IPS-15b (cell line): ENCODE results near the gene FBLN1.
"Not testable (repeated sequence)": the region's sequence is repeated elsewhere in the genome, so short reads cannot be mapped to it uniquely, and the experiment has no call there.

Experiments
- H3K27me3 ChIP-seq: one replicate; pipeline ENCODE4 v1.6.1; 2013; ENCODE audit warnings: low read length; ENCODE audit not compliant: control insufficient read depth, insufficient read depth
- H3K36me3 ChIP-seq: one replicate; pipeline ENCODE4 v1.6.1; 2013; ENCODE audit warnings: low read length; ENCODE audit not compliant: control insufficient read depth, insufficient read depth
- H3K4me1 ChIP-seq: one replicate; pipeline ENCODE4 v1.6.1; 2013; ENCODE audit warnings: mild to moderate bottlenecking, low read length; ENCODE audit not compliant: control insufficient read depth, insufficient read depth
- H3K4me3 ChIP-seq: one replicate; pipeline ENCODE4 v1.5.1; 2013; ENCODE audit warnings: low read depth, low read length
- H3K9ac ChIP-seq: one replicate; pipeline ENCODE4 v1.6.1; 2013; ENCODE audit warnings: low read depth, mild to moderate bottlenecking, low read length
- H3K9me3 ChIP-seq: one replicate; pipeline ENCODE4 v1.6.1; 2013; ENCODE audit warnings: mild to moderate bottlenecking, low read length; ENCODE audit not compliant: control insufficient read depth, insufficient read depth

The FBLN1 gene

GRCh38 chr22:45480717-45481116 lies 22.0 kb upstream of the FBLN1 start:
- no peaks in the 10 kb centered on the region for H3K9me3 ChIP-seq
- no peaks in the 10 kb centered on the region for H3K4me1 ChIP-seq
- H3K4me3 ChIP-seq: no peak overlapping the region
- no peaks in the 10 kb centered on the region for H3K36me3 ChIP-seq
- H3K9ac ChIP-seq: no peak overlapping the region
- H3K27me3 ChIP-seq: no peaks in the 10 kb centered on the region

DNA sequence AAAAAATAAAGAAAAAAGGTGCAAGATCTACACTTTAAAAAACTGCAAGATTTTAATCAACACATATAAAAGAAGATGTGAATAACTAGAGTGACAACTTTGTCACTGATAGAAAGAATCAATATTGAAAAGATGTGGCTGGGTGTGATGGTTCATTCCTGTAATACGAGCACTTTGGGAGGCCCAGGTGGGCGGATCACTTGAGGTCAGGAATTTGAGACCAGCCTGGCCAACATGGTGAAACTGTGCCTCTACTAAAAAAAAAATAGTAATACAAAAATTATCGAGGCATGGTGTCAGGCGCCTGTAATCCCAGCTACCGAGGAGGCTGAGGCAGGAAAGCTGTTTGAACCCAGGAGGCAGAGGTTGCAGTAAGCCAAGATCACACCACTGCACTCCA lies 21.0 kb upstream of the FBLN1 start:
- Histone ChIP-seq H3K4me1 (no peaks in the 10 kb centered on the region), H3K27me3 (no peaks in the 10 kb centered on the region), H3K36me3 (no peaks in the 10 kb centered on the region), H3K9me3 (no peaks in the 10 kb centered on the region), H3K4me3 (no peak overlapping the region), H3K9ac (no peak overlapping the region)

GRCh38 chr22:45482169-45482568 lies 20.5 kb upstream of the FBLN1 start:
- Histone ChIP-seq H3K4me3 (no peak overlapping the region), H3K36me3 (no peaks in the 10 kb centered on the region), H3K9me3 (no peaks in the 10 kb centered on the region), H3K9ac (no peak overlapping the region), H3K4me1 (no peaks in the 10 kb centered on the region), H3K27me3 (no peaks in the 10 kb centered on the region)

DNA sequence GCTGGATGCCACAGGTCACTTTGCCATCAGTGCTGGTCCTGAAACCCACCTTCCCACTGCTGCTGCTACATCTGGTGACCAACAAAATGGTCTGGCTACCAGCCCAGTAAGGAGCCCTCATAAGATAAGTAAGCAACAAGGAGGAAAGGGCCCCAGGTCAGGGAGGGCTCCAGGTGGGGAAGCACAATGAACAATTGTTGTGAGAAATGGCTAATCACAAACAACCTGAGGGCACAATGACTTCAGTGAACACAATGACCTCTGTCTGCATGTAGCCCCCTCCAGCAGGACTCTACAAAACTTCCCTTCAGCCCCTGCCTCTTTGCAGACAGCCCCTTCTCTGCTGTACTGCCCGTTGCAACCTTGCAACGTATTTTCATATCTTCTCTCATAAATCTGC lies 19.4 kb upstream of the FBLN1 start:
- H3K9ac ChIP-seq: no peak overlapping the region
- no peaks in the 10 kb centered on the region for H3K36me3 ChIP-seq
- no peaks in the 10 kb centered on the region for H3K4me1 ChIP-seq
- no peaks in the 10 kb centered on the region for H3K27me3 ChIP-seq
- no peaks in the 10 kb centered on the region for H3K9me3 ChIP-seq
- H3K4me3 ChIP-seq: no peak overlapping the region

DNA sequence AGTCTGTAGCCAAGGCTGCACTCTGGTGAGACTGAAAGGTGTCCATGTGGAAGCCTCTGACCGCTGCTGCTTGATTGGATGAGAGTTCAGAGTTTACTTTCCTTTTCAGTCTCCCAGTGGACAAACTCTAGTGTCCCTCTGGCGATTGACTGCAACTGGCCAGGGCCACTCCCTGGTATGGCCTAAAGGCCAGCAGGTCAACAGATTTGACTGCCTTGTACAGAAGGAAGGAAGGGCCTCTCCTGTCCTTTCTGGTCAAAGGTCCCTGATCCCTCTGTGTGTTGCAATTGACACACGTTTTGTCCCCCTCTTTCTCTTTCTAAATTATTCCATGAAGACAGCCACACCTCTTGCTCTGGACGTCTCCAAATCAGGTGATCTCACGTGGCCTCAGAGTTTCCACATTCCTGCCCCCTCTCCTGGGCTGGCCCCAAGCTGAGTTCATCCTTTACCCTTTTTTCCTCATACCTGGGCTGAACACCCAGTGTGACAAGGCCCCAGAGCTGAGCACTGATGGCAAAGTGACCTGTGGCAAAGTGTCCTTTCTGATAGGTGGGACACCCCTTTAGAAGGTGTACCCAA lies 18.7 kb upstream of the FBLN1 start:
- H3K4me3 ChIP-seq: no peak overlapping the region

GRCh38 chr22:45484742-45485141 lies 17.9 kb upstream of the FBLN1 start:
- no peaks in the 10 kb centered on the region for H3K4me1 ChIP-seq
- H3K36me3 ChIP-seq: no peaks in the 10 kb centered on the region
- H3K4me3 ChIP-seq: no peak overlapping the region
- no peaks in the 10 kb centered on the region for H3K27me3 ChIP-seq
- H3K9ac ChIP-seq: no peak overlapping the region
- no peaks in the 10 kb centered on the region for H3K9me3 ChIP-seq

More for the DNA sequence above, 18.7 kb upstream of the FBLN1 start:
- no peaks in the 10 kb centered on the region for H3K27me3 ChIP-seq
- H3K36me3 ChIP-seq: no peaks in the 10 kb centered on the region
- H3K9me3 ChIP-seq: no peaks in the 10 kb centered on the region
- H3K4me1 ChIP-seq: no peaks in the 10 kb centered on the region
- H3K9ac ChIP-seq: no peak overlapping the region

DNA sequence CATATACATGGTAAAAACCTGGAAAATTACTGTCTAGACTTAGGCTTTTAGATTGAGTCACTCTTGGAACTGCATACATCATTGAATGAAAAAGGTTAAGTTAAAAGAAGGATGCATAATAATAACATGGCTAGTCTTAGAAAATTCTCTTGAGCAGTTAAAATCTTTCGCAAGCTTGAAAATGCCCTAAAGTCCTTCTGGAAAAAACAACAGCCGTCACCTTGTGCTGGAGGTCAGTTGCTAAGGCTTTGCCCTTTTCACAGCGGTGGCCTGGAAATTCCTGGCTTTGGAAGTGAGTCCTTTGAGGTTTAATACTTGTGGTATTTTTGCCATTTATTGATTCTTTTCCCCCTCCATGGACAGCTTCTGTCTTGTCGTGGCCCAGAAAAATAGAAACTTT lies 17.4 kb upstream of the FBLN1 start:
- no peaks in the 10 kb centered on the region for H3K9me3 ChIP-seq
- no peaks in the 10 kb centered on the region for H3K4me1 ChIP-seq
- H3K36me3 ChIP-seq: no peaks in the 10 kb centered on the region
- H3K9ac ChIP-seq: no peak overlapping the region
- H3K27me3 ChIP-seq: no peaks in the 10 kb centered on the region
- H3K4me3 ChIP-seq: no peak overlapping the region

GRCh38 chr22:45488764-45489370 lies 13.8 kb upstream of the FBLN1 start:
- Histone ChIP-seq H3K4me3 (no peak overlapping the region), H3K36me3 (no peaks in the 10 kb centered on the region), H3K9me3 (no peaks in the 10 kb centered on the region), H3K9ac (no peak overlapping the region), H3K27me3 (no peaks in the 10 kb centered on the region), H3K4me1 (no peaks in the 10 kb centered on the region)

- no peaks in the 10 kb centered on the region for H3K4me1 ChIP-seq
- H3K4me3 ChIP-seq: no peak overlapping the region
Observed at GRCh38 chr22:45490836-45491235, 11.8 kb upstream of the FBLN1 start.

DNA sequence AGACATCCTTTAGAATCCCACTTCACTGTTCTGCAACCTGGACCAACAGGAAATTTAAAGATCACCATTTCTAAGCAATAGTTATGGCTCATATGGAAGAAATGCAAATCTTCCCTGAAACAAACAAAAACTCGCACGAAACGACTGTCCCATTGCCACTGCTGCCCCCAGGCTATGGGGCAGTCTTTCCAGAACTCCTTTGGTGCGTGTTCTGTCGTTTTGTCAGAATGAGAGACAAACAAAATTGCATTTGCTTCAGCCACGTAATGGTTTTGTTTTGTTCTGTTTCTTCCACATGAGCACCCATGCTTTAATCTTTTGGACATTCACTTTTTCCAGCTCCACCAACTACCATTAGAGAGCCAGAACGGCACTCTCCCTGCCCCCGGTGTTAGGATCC lies 10.8 kb upstream of the FBLN1 start:
- Histone ChIP-seq H3K27me3 (no peaks in the 10 kb centered on the region), H3K9ac (no peak overlapping the region), H3K9me3 (no peaks in the 10 kb centered on the region), H3K4me3 (no peak overlapping the region), H3K36me3 (no peaks in the 10 kb centered on the region), H3K4me1 (no peaks in the 10 kb centered on the region)

More at GRCh38 chr22:45490836-45491235, 11.8 kb upstream of the FBLN1 start:
- Histone ChIP-seq H3K9me3 (no peaks in the 10 kb centered on the region), H3K27me3 (no peaks in the 10 kb centered on the region), H3K9ac (no peak overlapping the region), H3K36me3 (no peaks in the 10 kb centered on the region)

DNA sequence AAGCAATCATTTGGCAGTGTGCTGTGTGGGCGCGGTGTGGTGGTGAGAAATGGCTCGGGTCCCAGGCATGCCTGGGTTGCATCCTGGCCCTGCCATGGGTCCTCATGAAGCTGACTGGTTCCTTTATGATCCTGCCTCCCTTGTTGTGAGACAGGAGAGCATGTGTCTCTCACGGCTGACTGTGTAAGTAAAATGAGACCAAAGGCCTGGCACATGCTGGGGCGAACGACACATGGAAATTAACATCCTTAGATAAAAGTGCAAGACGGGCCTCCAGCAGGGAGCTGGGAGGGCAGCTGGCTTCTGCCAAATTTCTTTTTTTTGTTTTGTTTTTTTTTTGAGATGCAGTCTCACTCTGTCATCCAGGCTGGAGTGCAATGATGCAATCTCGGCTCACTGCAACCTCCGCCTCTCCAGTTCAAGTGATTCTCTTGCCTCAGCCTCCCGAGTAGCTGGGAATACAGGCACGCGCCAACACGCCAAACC lies 9.4 kb upstream of the FBLN1 start:
- H3K9ac ChIP-seq: no peak overlapping the region

GRCh38 chr22:45494306-45494705 lies 8.4 kb upstream of the FBLN1 start:
- not testable (repeated sequence) for H3K9me3 ChIP-seq, H3K27me3 ChIP-seq, H3K4me1 ChIP-seq, H3K4me3 ChIP-seq, H3K36me3 ChIP-seq, H3K9ac ChIP-seq

More for the DNA sequence above, 9.4 kb upstream of the FBLN1 start:
- Histone ChIP-seq H3K4me1 (no peaks in the 10 kb centered on the region), H3K9me3 (no peaks in the 10 kb centered on the region), H3K27me3 (no peaks in the 10 kb centered on the region), H3K4me3 (no peak overlapping the region), H3K36me3 (no peaks in the 10 kb centered on the region)
